HG02610 (cell line): ENCODE results near the gene BACH2.
"Not testable (repeated sequence)": the region's sequence is repeated elsewhere in the genome, so short reads cannot be mapped to it uniquely, and the experiment has no call there.

Experiments used
- ATAC-seq: cut with Tn5 transposase; IDR thresholded peaks from one replicate; pipeline ENCODE4 v1.9.1; 2021; ENCODE audit warnings: mild to moderate bottlenecking, moderate library complexity; ENCODE audit not compliant: unreplicated experiment

BACH2 gene

GRCh38 chr6:90282265-90282664 lies 14.4 kb downstream of the BACH2 start:
- not testable (repeated sequence) for ATAC-seq

DNA sequence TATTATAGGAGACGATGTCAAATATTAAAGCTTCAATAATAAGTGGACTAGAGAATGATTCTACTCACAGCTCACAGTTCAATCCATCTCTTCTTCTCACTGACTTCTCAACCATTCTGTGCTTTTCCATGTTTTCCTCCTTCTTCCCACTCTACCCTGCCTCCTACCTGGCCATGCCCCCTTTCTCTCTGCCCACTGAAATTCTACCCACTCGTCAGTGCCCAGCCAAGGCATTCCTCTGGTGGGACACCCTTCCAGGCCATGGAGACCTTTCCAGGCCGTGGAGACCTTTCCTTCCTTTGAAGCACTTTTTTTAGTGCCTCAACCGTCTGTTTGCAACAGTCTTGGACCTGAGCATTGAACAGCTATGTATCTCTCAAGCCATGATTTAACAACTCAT lies 18.5 kb downstream of the BACH2 start:
- ATAC-seq: no peak

- ATAC-seq: no peak
Observed at GRCh38 chr6:90277302-90278011, 19.2 kb downstream of the BACH2 start.

DNA sequence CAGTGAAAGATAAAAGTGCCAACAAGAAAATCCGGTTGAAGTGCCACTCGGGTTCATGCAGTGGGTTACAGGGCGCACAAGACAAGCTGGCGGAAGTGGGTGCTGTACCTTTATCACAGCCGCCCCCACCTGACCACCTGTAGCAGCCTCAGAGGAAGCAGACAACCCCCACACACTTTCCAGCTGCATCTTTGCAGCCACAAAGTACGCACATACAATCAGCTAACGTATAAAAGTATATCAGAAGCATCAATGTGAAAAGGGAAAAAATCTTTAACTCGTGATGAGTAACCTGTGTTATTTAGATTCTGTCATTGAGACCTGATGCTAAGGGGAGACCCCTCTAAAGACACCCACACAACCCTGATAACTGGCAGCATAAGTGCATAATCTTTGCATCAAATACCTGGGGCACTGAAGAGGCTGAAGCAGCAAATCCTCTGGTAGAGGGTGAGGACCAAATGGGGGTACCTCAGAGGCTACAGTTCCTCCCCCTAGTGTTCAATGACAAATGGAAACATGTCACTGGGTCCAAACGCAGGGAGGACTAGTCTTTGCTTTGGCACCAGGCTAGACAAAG lies 22.1 kb downstream of the BACH2 start:
- ATAC-seq: no peak

GRCh38 chr6:90273863-90274262 lies 22.8 kb downstream of the BACH2 start:
- no peak for ATAC-seq

- ATAC-seq: no peak
Observed at GRCh38 chr6:90272895-90273294, 23.7 kb downstream of the BACH2 start.

GRCh38 chr6:90271831-90272230 lies 24.8 kb downstream of the BACH2 start:
- ATAC-seq: no peak

DNA sequence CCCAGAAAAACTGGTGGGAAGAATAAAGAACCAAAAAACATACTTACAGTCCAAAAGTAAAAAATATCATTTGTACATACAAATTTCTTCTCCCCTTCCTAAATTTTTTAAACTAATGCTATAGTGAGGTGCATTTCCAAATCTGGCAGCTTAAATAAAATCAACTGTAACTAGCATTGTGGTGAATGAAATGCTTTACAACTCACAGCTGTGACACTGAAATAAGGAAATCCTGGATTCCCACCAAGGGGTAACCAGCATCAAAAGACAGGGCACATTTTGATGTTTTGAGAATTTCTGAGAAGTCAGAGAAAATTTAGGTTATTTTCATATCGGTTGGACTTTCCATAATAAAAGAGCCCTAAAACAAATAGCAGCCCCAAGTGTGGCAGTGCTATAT lies 27.3 kb downstream of the BACH2 start:
- ATAC-seq: no peak

DNA sequence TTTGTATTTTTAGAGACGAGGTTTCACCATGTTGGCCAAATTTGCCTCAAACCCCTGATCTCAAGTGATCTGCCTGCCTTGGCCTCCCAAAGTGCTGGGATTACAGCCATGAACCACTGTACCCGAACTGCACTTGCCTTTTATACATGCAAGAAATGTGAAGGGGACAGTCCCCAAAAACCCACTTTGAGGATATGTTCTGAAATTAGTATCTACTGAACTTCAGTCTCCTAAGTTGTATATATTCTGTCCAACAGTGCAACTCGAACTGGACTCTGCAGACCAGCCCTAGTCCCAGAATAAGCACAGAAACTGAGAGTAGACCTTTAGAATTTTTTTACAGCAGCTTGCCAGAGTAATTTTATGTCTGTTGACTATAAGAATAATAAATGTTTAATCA lies 28.5 kb downstream of the BACH2 start:
- no peak for ATAC-seq

GRCh38 chr6:90266905-90267621 lies 29.6 kb downstream of the BACH2 start:
- no peak for ATAC-seq

DNA sequence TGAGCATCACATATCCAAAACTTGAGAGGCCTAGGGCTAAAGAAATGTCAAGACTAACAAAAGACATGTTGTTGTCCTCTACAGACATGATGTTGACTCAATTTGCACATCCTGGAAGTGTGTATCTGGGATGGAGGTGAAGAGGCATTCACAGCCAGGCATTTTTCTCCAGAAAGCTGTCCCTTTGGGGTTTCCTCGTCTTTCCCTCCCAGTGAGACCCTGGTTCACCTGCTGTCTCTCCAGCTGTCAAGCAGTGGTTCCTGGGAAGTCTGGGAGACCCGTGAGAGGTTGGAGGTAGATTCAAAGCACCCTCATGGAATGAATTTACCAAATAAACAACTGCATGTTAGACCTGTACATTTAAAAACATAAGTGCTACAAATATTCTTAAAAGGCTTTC lies 32.1 kb downstream of the BACH2 start:
- ATAC-seq: no peak

- no peak for ATAC-seq
Observed at GRCh38 chr6:90263633-90264032, 33.0 kb downstream of the BACH2 start.

- no peak for ATAC-seq
Observed at GRCh38 chr6:90261801-90262200, 34.8 kb downstream of the BACH2 start.

DNA sequence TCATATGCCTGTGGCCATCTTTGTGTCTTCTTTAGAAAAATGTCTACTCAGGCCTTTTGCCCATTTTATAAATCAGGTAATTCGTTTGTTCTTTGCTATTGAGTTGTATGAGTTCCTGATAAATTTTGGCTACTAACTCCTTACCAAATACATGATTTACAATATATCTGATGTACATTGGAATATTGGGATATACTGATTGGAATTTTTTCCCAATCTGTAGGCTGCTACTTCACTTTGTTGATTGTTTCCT lies 39.2 kb downstream of the BACH2 start:
- no peak for ATAC-seq

DNA sequence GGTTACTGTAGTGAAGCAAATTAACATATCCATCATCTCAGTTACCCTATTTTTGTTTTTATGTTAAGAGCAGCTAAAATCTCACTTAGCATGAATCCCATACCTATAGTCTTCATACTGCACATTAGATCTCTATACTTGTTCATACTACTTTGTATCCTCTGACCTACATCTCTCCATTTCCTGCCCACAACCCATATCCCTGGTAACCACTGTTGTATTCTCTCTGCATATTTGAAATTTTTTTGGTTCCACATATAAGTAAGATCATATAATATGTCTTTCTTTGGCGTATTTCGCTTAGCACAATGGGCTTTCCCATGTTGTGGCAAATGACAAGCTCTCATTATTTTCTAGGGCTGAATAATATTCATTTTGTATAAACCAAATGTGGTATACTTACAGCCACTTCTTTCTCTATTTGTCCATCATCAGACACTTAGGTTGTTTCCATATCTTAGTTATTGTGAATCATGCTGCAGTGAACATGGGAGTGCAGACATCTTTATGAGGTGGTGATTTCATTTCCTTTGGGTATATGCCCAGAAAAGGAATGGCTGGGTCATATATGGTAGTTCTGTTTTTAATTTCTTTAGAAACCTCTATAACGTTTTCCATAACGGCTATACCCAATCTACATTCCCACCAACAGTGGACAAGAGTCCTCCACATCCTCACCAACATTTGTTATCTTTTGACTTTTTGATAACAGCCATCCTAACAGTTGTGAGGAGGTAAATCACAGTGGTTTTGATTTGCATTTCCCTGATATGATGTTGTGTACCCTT lies 39.8 kb downstream of the BACH2 start:
- no peak for ATAC-seq

- ATAC-seq: no peak
Observed at GRCh38 chr6:90253631-90254030, 43.0 kb downstream of the BACH2 start.

DNA sequence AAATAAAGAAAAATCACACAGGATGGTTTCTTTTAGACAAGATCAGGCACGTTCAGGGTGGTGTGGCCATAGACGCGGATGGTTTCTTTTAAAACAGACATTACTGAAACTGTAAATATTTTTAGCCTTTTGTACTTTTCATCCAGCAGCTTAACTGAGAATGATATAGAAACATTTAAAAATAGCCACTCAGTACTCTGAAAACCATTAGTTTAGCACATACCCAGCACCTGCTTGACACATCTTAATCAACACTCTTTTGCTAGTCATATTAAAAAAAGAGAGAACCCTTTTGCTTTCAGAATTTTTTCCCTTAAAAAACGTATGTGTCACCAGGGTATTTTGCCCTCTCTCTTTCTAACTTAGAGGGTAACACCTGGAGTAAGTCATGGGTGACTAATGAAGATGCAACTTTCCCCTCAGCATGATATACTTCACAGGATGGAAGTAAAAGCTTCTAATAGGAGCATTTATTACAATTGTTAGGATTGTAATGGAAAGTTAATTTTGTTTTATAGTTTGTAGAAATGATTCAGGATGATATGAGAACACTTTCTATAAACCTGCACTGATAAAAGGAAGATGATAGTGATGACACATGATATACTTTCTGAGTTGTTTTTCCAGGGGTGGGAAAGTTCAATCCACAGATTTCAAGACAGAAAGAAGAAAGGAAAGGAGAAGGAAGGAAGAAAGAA lies 45.2 kb downstream of the BACH2 start:
- peak; percentile 87 for ATAC-seq

DNA sequence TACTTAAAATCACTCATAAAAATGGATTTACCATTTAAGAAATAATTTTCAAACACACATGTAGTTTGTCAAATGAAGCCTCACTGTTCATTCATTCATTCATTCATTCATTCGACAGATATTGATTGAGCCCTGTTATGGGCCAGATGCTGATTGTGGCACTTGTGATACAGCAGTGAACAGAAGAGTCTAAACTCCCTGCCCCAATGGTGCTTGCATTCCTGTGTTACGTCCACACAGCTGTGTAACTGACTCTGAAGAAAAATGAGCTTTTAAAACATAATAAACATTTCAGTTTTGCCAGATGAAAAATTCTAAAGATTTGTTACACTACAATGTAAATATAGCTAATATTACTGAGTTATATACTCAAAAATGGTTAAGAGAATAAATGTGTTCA lies 46.2 kb downstream of the BACH2 start:
- ATAC-seq: no peak

GRCh38 chr6:90249458-90249857 lies 47.2 kb downstream of the BACH2 start:
- no peak for ATAC-seq

GRCh38 chr6:90249034-90249433 lies 47.6 kb downstream of the BACH2 start:
- ATAC-seq: no peak

GRCh38 chr6:90247262-90247661 lies 49.4 kb downstream of the BACH2 start:
- no peak for ATAC-seq
